GM18498 (cell line): ENCODE results near the gene AKAP8.
"Not testable (repeated sequence)": the region's sequence is repeated elsewhere in the genome, so short reads cannot be mapped to it uniquely, and the experiment has no call there.

ENCODE experiments used
- ATAC-seq: cut with Tn5 transposase; IDR thresholded peaks from one replicate; pipeline ENCODE4 v1.9.1; 2021; ENCODE audit warnings: mild to moderate bottlenecking, moderate library complexity; ENCODE audit not compliant: unreplicated experiment

AKAP8 gene

DNA sequence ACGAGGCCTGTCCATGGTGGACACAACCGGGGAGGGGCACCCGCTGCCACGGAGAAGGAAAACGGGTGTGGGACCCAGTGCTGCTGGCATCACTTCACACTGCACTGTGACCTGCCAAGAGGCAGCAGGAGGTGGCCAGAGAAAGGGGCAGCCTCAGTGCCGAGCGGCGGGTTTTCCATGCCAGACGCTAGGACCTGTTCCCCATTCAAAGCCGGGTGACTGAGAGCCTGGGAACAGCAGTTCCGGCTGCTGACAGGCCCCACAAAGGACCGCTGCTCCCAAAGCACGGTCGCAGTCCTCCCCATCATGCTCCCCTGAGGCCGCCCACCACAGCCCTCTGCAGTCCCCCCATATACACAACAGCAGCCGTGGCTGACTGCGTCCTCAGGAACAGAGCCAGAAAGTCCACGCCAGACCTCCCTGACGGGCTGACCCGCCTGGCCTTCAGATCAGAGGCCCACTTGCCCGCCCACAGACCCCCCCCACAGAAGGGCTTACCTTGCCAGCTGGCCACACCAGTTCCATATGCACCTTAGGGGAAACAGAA is 5.4 kb downstream of the AKAP8 start:
- no peak for ATAC-seq

DNA sequence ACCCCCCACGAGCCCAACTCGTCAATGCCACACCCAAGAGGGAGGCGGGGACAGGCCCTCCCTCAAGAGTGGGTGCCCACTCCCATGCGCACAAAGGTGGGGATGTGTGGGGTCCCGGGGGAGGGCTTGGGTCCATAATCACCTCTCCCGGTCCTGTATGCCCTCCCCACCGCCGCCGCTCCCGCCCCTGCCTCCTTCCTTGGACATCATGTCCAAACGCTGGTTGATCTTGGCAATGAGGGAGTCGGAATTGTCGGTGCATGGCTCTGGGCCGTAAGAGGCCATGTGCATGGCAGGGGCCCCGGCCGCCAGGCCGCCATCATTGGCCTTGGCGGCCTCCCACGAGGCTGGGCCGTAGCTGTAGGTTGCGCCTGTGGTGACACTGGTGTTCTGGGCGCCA is 5.9 kb downstream of the AKAP8 start:
- ATAC-seq: no peak

DNA sequence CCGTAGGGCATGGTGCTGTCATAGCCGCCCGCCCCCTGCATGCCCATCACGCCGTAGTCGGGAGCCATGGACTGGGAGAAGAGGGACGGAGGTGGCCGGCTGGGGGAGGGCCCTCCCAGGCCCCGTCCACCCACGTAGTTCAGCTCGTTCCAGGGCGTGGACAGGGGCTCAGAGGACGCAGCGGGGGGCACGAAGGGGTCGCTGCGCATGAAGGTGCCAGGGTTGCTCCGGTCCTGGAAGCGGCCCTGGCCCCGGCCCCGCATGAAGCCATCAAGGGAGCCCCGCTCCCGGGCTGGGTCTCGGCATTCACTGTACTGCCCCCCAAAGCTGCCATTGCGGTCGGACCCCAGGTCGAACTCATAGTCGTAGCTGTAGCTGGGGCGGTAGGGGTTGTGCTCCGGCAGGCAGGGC is 6.7 kb downstream of the AKAP8 start:
- ATAC-seq: no peak

DNA sequence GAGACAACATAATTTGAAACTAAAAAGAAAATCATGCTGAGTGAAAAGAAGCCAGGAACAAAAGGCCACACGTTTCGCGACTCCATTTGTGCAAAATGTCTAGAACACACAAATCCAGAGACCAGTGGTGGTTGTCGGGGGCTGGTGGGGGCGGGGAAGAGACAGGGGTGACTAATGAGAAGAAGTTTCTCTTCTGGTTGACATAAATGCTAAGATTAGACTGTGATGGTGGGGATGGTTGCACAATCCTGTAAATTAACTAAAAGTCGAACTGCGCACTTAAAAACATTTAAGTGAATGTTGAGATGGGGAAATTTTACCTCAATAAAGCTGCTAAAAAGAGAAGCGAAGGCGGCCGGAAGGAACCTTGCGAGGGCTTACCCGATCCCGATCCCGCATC is 7.1 kb downstream of the AKAP8 start:
- no peak for ATAC-seq

DNA sequence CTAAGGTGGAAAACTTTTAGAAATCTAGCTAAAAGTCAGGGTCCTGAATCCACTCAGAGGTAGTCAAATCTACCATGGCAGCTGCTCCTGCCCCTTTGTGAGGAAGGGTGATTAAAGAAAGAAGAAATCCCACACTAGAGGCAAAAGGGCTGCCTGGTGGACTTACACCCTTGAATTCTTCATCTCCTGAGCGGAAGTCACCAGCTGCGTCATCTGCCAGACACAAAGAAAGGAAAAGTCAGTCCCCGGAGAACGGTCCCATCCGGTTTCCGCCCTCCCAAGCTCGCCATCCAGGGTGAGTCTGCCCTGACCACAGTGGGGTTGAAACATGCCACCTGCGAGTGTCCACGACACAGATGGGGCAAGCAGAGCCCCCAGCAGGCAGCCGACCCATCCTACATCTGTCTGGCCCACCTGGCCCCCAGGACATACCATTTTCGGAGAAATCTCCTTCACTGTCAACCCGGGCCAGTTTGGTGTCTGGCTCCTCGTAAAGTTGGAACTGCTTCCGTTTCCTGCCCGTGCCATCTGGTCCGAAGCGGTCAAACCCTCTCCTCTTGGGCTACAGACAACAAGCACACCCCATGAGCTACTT is 7.7 kb downstream of the AKAP8 start:
- no peak for ATAC-seq

DNA sequence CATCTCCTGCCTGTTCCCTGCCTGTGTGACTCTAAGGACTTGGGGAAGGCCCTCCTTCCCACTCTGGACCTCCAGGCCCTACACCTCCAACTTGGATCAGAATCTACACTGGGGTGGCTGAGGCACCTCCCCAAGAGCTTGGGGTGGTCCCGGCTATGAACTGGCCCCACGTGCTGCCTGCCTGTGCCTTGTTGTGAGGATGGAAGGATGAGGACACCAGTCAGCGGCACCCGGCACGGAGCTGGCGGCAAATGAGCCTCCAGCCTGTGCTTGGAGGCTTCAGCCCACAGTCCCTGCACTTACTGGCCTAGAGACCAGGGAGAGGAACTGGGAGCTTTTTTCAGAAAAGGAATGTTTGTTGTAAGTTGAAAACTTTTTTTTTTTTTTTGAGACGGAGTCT is 8.5 kb downstream of the AKAP8 start:
- no peak for ATAC-seq

DNA sequence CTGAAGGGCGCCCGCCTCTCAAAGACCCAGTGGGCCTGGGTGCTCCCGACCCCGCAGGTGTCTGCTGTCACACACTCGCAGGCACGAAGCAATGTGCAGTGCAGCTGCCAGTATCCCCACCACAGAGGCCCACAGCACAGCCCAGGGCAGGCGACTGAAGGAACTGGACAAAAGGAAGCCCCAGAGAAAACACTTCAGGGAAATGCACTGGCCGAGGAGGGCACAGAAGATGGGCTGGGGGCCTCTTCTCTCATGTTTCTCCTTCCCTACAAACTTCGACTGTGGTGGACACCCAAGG is 10.0 kb downstream of the AKAP8 start:
- no peak for ATAC-seq

DNA sequence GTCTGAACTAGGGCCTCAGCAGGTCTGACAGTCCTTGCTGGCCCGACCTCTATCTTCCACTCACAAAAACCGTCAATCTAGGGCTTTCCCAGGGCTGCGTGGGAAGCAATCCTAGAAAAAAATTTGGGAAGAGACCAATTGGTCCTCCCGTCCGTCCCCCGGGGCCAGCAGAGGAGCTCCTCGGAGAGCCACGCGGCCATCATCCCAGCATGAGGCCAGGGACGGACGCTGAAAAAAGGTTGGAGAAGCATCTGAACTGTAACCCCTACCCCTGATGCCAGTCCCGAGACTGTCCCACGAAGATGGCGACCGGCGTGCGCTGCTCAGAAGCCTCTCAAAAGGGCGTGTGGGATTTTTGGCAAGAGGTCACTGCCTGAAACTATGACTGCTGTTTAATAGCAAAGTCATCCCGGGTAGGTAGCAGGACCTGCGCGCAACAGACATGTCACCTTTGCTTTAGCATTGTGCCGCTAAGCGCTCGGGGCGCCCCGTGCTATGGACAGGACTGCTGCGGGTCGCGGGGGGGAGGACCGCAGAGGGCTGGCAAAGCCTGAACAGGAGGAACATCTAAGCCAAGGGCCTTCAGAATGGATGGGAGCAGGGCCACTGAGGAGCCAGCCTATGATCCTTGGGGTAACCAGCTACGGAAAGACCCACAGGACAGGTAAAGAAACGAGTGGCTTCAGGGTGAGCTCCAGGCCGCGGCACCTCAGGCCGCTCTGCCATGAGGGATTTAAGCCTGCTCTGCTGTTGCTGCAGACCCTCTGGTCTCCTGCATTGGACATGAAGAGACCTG is 10.6 kb downstream of the AKAP8 start:
- no peak for ATAC-seq

DNA sequence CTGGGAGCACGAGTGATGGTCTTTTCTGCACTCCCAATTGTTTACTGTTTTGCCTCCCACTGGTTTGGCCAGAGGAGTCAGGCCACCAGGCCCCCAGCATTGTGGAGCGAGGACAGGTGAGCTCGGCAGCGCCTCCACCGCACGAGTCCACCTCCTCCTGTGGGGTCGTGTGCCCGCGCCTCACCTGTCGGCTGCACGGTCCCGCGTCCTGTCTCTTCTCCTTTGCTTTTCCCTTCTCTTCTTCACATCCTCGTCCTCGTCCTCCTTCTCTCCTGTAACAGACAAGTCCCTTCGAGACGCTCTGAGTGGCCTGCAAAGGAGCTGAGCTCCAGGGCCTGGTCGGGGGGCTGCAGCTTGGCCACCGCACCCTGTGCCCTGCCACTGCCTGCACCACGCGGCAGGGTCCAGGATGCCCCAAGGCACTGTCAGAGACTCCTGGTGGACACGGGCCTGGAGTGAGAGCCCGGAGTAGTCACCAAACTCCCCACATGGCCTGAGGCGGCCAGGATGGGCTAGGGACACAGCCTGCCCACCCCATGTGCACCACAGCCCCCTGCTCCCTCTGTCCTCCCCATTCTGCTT is 11.4 kb downstream of the AKAP8 start:
- no peak for ATAC-seq

DNA sequence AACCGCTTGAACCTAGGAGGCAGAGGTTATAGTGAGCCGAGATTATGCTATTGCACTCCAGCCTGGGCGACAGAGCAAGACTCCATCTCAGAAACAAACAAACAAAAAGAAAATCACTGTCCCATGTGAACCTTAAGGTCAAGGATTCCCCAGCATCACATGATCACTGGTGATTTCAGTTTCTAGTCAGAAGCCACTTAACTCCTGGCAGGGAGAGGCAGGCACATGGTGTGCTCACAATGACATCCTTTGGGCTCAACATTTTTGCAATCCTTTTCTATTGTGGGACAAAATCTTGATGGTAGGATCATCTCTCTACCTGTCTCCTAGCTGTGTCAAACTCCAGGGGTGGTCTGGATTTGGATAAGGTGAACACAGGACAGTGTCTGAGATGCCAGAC is 12.1 kb downstream of the AKAP8 start:
- no peak for ATAC-seq

DNA sequence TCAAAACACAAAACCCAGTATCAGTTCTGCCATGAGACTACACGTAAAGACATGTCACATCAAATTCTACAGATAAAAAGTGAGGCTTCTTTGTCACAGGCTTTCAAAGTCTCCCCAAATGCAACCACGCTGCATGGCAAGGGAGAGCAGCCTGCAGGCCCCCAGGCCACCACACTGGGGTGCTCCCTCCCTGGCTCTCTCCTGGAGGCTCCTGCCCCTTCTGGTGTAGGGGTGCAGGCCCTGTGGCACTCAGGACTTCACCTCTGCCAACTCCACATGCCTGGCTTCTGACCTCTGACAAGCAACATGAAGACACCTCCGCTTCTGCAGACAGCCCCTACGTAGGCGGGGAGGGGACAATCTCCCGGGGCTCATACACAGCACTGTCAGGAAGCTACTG is 14.3 kb downstream of the AKAP8 start:
- no peak for ATAC-seq

DNA sequence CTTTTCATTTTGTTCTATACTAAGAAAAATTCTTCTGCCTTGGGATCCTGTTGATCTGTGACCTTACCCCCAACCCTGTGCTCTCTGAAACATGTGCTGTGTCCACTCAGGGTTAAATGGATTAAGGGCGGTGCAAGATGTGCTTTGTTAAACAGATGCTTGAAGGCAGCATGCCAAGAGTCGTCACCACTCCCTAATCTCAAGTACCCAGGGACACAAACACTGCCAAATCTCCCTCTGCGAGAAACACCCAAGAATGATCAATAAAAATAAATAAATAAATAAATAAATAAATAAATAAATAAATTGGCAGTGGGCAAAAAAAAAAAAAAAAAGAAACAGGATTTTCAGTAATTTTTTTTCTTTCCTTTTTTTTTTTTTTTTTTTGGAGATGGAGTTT is 15.8 kb downstream of the AKAP8 start:
- ATAC-seq: not testable (repeated sequence)

DNA sequence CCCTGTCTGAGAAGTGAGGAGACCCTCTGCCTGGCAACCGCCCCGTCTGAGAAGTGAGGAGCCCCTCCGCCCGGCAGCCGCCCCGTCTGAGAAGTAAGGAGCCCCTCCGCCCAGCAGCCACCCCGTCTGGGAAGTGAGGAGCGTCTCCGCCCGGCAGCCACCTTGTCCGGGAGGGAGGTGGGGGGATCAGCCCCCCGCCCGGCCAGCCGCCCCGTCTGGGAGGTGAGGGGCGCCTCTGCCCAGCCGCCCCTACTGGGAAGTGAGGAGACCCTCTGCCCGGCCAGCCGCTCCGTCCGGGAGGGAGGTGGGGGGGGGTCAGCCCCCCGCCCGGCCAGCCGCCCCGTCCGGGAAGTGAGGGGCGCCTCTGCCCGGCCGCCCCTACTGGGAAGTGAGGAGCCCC is 16.5 kb downstream of the AKAP8 start:
- ATAC-seq: not testable (repeated sequence)

DNA sequence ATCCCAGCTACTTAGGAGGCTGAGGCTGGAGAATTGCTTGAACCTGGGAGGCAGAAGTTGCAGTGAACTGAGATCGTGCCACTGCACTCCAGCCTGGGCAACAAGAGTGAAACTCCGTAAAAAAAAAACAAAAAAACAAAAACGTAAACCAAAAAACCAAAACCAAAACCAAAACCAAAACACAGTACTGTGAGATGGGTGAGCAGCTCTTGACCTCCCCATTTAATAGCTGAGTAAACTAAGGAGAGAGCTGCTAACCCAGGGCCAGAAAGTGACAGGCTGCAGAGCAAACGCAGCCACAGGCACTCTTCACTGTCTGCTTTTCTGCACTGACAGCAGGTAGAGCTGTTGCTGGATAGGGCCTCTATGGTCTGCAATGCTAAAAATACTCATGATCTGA is 19.6 kb downstream of the AKAP8 start:
- ATAC-seq: not testable (repeated sequence)

DNA sequence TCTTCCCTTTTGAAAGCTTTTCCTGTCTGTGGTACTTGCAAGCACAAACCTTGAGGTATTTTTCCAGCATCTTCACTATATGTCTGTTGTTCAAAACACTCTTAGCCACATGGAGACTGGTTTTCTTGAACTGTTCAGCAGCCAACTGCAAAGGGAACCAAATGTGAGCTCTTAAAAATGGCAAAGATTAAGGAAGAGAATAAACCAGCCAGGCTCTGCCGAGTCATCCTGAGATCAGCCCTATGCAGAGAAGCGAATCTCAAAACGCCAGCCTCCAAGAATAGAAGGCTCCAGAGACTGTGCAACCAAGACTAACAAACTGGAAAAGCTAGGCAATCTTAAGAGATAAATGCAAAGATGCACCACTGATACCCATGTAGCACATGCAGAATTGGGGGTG is 20.7 kb downstream of the AKAP8 start:
- ATAC-seq: no peak

DNA sequence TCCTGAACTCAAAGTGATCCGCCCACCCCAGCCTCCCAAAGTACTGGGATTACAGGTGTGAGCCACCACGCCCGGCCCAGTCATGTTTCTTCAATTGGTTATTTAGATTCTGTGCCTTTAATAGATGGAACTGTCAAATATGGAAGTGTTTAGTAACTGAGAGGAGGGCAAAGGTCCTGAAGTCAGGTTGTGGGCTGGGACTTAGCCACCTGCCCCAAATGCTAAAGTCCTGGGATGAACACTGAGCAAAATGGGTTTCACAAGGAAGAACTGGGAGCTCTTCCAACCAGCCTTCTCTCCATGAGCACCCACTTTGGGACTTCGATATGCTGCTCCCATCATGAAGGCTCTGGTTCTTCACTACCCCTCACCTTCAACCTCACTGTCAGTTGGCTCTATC is 21.7 kb downstream of the AKAP8 start:
- ATAC-seq: no peak

DNA sequence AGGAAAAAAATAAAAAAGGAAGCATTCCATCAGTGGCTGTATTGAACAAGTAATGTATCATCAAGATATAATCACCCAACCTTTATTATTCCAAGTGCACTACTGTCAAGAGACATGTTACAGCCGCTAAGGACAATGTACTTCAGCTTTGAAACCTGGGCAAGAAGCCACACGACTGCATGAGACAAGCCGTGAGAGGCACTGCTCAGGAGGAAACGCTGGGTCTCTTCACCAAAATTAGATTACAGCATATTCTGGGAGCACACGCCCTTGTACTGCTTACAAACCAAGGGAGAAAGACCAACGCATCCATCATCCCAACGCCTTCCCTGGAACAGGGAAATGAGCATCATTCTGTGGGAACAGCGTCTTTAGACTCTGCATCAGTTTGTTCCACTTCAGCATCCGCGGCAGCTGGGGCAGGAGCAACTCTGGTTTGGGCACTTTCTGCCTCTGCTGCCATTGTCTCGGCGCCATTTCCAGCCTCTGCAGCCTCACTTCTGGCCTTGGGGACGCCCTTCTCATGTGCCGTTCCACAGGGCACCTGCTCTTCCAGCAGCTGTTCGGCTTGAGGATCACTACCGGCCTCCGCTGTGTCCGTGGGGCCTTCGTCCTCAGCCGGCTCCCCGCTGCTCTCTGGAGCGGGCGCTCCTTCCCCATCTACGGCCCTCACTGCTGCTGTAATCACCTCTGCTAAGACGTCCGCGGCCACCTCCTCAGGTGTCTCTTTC is 24.9 kb downstream of the AKAP8 start:
- ATAC-seq: no peak

DNA sequence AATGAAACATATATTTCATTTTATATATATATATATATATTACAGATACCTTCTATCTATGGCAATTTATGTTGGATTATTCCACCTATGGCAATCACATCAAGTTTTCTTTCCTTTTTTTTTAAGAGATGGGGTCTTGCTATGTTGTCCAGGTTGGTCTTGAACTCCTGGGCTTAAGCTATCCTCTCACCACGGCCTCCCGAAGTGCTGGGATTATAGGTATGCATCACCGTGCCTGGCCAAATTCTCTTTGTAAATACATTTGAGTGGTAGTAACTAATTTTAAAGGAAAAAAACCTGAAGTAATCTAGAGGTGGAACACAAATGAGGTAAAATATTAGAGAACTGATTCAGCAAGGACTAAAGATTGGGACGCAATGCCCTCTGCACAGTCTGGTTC is 25.7 kb downstream of the AKAP8 start:
- no peak for ATAC-seq

DNA sequence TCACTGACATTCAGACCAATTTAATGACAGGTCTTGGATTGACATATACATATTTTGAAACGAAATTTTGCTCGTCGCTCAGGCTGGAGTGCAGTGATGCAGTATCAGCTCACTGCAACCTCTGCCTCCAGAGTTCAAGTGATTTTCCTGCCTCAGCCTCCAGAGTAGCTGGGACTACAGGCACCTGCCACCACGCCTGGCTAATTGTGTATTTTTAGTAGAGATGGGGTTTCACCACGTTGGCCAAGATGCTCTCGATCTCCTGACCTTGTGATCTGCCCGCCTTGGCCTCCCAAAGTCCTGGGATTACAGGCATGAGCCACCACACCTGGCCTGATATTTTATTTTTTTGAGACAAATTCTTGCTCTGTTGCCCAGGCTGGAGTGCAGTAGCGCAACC is 27.1 kb downstream of the AKAP8 start:
- not testable (repeated sequence) for ATAC-seq

DNA sequence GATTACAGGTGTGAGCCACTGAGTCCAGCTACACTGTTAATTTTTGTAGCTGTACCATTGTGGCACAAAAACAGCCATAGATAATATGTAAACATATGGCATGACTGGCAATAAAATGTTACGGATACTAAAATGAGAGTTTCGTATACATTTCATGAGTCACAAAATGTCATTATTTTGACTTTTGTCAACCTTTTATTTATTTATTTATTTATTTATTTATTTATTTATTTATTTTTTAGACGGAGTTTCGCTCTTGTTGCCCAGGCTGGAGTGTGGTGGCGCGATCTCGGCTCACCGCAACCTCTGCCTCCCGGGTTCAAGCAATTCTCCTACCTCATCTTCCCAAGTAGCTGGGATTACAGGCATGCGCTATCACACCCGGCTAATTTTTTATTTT is 38.3 kb downstream of the AKAP8 start:
- not testable (repeated sequence) for ATAC-seq

DNA sequence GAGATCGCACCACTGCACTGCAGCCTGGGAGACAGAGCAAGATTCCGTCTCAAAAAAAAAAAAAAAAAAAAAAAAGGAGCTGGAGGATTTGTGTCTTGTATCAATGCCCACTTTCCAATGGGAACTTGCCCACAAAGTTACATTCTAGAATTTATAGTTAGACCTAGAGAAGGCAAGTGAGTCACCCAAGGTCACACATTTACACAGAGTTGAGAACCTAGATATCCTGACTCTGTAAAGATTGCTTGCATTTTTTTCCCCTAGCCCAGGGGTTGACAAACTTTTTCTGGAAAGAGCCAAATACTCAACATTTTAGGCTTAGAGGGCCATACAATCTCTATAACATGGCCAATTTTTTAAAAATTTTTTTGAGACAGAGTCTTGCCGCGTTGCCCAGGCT is 39.5 kb downstream of the AKAP8 start:
- ATAC-seq: no peak

DNA sequence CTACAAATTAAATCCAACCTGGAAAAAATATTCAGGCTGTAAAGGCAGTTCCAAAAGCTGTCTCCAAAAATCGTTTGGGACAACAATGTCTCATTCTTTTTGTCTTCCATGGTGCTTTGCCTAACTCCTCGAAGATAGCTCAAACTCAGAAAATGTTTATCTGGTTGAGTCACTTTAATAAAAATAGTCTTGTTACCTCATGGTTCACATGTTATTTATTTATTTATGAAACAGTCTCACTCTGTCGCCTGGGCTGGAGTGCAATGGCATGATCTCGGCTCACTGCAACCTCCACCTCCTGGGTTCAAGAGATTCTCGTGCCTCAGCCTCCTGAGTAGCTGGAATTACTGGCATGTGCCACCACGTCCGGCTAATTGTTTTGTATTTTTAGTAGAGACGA is 42.4 kb downstream of the AKAP8 start:
- no peak for ATAC-seq
